ENCODE results near the gene ZNF575.

The ZNF575 gene

DNA sequence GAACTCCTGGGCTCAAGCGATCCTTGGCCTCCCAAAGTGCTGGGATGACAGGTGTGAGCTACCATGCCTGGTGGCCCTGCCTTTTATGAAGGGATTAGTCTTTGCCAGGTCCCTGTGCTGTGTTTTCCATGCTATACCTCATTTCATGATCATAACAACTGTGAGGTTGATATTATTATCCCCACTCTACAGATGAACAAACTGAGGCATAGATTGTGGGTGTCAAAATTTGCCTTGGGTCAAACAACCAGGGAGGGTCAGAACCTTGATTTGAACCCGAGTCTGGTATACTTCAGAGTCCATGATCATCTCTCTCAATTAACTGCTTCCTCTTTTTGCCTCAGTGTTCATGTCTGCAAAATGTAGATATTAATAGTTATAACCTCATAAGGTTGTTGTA lies 49.5 kb downstream of the ZNF575 start:
- no peak overlapping the region for H3K4me3 ChIP-seq (ENCODE audit: low read depth, low read length)
- in situ Hi-C loops (cut with HindIII; ENCODE audit: low pct_ligation_motif_present, low sequenced_read_pairs), result no loop called here
- H3K27me3 ChIP-seq (replicated peaks), result no peaks in the 10 kb centered on the region
- peaks cover 5% of the 10 kb centered on the region for H3K36me3 ChIP-seq (replicated peaks)
- TF ChIP-seq CTCF (IDR thresholded peaks at IDR 0.05; ENCODE audit: low read depth, low read length, missing control alignments), result no peak
- no peak for DNase-seq
- H3K27ac ChIP-seq, result no peak overlapping the region

- Histone ChIP-seq H3K27me3 (replicated peaks) (no peaks in the 10 kb centered on the region), H3K27ac (no peak overlapping the region), H3K36me3 (replicated peaks) (peaks cover 8% of the 10 kb centered on the region), H3K4me3 (ENCODE audit: low read depth, low read length) (no peak overlapping the region)
- in situ Hi-C loops (cut with HindIII; ENCODE audit: low pct_ligation_motif_present, low sequenced_read_pairs), result no loop called here
- no peak for TF ChIP-seq CTCF (IDR thresholded peaks at IDR 0.05; ENCODE audit: low read depth, low read length, missing control alignments)
- DNase-seq, result no peak
These were observed 51.5 kb downstream of the ZNF575 start for GRCh38 chr19:43584484-43584883.

Data from brain microvascular endothelial cell (primary cell).